Calu3 (cell line): ENCODE data around the gene IDH2. TPM values are rescaled to one million over a fixed set of nuclear protein-coding genes. Genes with fewer than 3 reads are reported as not detected.

Experiments
- BruUV-seq: library from RNA; stranded (reverse); fragments of 400-500 nt; replicated peaks from 2 replicates; lab custom pipeline; 2021; lab: Mats Ljungman, UMichigan
- CTCF ChIA-PET: fragments of 300-600 bp; sonication (Branson Sonifier 250); formaldehyde crosslinking; loops from one replicate; lab custom pipeline; 2022; ENCODE audit warnings: antibody characterized with exemption; lab: Charles Lee
- DNase-seq: peaks from one replicate; pipeline ENCODE4 v3.0.0; 2022
- H3K27ac Mint-ChIP-seq: one replicate; pipeline ENCODE4 v1.8.0; 2022; ENCODE audit warnings: mixed read lengths; ENCODE audit not compliant: unreplicated experiment
- H3K27me3 Mint-ChIP-seq: one replicate; pipeline ENCODE4 v1.8.0; 2022; ENCODE audit warnings: mixed read lengths; ENCODE audit not compliant: unreplicated experiment
- H3K36me3 Mint-ChIP-seq: one replicate; pipeline ENCODE4 v1.8.0; 2022; ENCODE audit warnings: mild to moderate bottlenecking, moderate library complexity, mixed read lengths; ENCODE audit not compliant: insufficient read depth, unreplicated experiment
- H3K4me1 Mint-ChIP-seq: one replicate; pipeline ENCODE4 v1.8.0; 2022; ENCODE audit warnings: mild to moderate bottlenecking, low read depth, mixed read lengths; ENCODE audit not compliant: unreplicated experiment
- H3K4me3 Mint-ChIP-seq: one replicate; pipeline ENCODE4 v1.8.0; 2022; ENCODE audit warnings: mild to moderate bottlenecking, low read depth, moderate library complexity, mixed read lengths; ENCODE audit not compliant: unreplicated experiment
- H3K9me3 Mint-ChIP-seq: one replicate; pipeline ENCODE4 v1.8.0; 2022; ENCODE audit warnings: low read depth, mixed read lengths; ENCODE audit not compliant: unreplicated experiment
- CTCF ChIP-seq: fragments of 200-600 bp; IDR thresholded peaks from one replicate; pipeline ENCODE4 v1.8.0; 2022; ENCODE audit warnings: antibody characterized with exemption; ENCODE audit not compliant: unreplicated experiment
- intact Hi-C: fragments of 100-400 bp; cut with micrococcal nuclease; formaldehyde crosslinking; loops from one replicate; pipeline ENCODE4 v1.10.0; 2022; ENCODE audit not compliant: unreplicated experiment
- total RNA-seq: library from RNA; stranded (reverse); gene quantifications from 2 replicates; pipeline ENCODE4 v1.2.3, GENCODE V29; 2022

The IDH2 gene
- total RNA-seq, 1 experiment from 2014 or later = 108 TPM

DNA sequence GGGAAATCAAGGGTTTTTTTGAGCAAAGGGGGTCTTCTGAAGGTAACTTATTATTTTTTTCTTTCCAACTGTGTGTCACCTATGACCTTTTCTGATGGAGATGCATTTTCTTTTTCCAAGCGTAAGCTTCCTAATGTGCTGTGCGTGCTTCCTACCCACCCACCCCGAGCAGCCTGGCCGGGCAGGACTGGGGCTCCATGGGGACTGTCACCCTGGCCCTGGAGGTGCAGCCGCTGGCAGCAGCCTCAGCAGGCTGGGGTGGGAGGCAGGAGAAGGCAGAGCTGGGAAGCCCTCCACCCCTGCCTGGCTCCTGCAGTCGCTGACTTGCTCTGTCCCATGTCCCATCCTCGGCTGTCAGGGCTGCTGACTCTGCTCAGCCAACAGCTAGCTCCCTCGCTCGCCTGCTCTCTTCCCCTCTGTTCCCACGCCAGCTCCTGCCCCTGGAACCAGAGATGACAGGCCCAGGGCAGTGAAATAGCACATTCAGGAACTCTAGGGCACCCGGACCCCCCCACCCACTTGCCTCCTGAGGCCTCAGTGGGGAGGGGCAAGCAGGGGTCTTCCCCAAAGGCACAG, 21.4 kb downstream of the IDH2 start:
- Mint-ChIP-seq H3K36me3 (no peaks in the 10 kb centered on the region), H3K9me3 (no peaks in the 10 kb centered on the region), H3K4me3 (no peak overlapping the region), H3K4me1 (no peaks in the 10 kb centered on the region), H3K27ac (no peak overlapping the region), H3K27me3 (no peaks in the 10 kb centered on the region)
- no peak for TF ChIP-seq CTCF
- intact Hi-C loops = no loop called here
- CTCF ChIA-PET = interaction anchor here (1.1 kb wide), 1 partner anchor 187 kb away, joined by 7 read pairs; no protein-coding TSS in a partner anchor
- BruUV-seq = no TSS peak
- no peak for DNase-seq

- DNase-seq = no peak
- no peak for TF ChIP-seq CTCF
- no peaks in the 10 kb centered on the region for H3K4me1 Mint-ChIP-seq
- H3K4me3 Mint-ChIP-seq = no peak overlapping the region
- no peaks in the 10 kb centered on the region for H3K9me3 Mint-ChIP-seq
- intact Hi-C loops = no loop called here
- no peaks in the 10 kb centered on the region for H3K36me3 Mint-ChIP-seq
- no peaks in the 10 kb centered on the region for H3K27me3 Mint-ChIP-seq
- BruUV-seq = no TSS peak
- no peak overlapping the region for H3K27ac Mint-ChIP-seq
- CTCF ChIA-PET = interaction anchor here (1.1 kb wide), 1 partner anchor 186 kb away, joined by 7 read pairs; no protein-coding TSS in a partner anchor
These were observed 21.9 kb downstream of the IDH2 start for GRCh38 chr15:90080458-90080755.

DNA sequence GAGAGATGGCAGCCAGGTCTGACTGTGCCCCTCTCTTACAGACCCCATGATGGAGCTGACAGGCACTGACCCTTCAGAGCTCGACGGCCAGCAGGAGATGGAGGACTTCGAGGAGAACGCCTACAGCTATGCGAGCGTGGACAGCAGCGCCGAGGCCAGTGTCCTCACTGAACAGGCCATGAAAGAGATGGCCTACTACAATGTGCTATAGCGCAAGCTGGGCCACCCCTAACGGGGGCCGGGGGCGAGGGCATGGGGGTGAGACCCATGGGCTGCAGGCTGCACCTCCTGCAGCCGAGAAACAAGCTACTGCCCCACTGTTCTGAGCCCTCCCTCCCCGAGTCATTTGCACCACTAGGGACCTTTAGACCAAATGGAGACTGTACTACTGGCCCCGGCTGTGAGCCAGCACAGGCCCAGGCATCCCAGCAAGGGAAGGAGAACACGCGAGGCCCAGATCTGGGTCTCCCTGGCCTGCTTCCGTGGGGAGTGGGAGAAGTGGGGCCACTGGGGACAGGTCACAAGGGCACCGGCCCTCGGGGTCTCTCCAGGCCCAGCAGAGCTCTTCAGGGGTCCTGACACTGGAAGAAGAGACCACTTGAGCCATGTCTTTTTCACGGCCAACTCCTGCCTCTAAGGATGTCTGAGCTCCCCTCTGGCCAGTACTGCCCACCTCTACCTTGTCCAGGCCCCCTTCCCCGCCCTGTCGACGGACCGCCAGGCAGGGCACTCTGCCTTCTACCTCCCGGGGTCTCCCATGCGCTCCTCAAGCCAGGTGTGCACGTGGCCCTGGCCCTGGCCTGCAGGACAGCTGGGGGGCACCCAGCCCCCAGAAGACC, 22.4 kb downstream of the IDH2 start:
- intact Hi-C loops = no loop called here
- BruUV-seq = no TSS peak
- H3K9me3 Mint-ChIP-seq = no peaks in the 10 kb centered on the region
- no peaks in the 10 kb centered on the region for H3K4me1 Mint-ChIP-seq
- H3K36me3 Mint-ChIP-seq = no peaks in the 10 kb centered on the region
- no peak overlapping the region for H3K4me3 Mint-ChIP-seq
- H3K27ac Mint-ChIP-seq = no peak overlapping the region
- H3K27me3 Mint-ChIP-seq = no peaks in the 10 kb centered on the region
- no peak for TF ChIP-seq CTCF
- CTCF ChIA-PET = interaction anchor here (1.1 to 1.6 kb wide), 2 partner anchors 182 to 186 kb away, joined by 5 to 7 read pairs; no protein-coding TSS in a partner anchor
- DNase-seq = no peak

- no peak overlapping the region for H3K27ac Mint-ChIP-seq
- no peaks in the 10 kb centered on the region for H3K4me1 Mint-ChIP-seq
- no peaks in the 10 kb centered on the region for H3K27me3 Mint-ChIP-seq
- H3K9me3 Mint-ChIP-seq = no peaks in the 10 kb centered on the region
- BruUV-seq = no TSS peak
- intact Hi-C loops = no loop called here
- H3K36me3 Mint-ChIP-seq = no peaks in the 10 kb centered on the region
- no peak overlapping the region for H3K4me3 Mint-ChIP-seq
- TF ChIP-seq CTCF = no peak
- DNase-seq = no peak
- CTCF ChIA-PET = interaction anchor here (1.6 kb wide), 1 partner anchor 181 kb away, joined by 5 read pairs; no protein-coding TSS in a partner anchor
These were observed 23.3 kb downstream of the IDH2 start for GRCh38 chr15:90078965-90079364.
